C4-2B (cell line): ENCODE data around the gene NEB.
"Not testable (repeated sequence)": the region's sequence is repeated elsewhere in the genome, so short reads cannot be mapped to it uniquely, and the experiment has no call there.

Experiments used
- ZFX ChIP-seq: fragments of 450-650 bp; IDR thresholded peaks from 2 replicates; pipeline ENCODE4 v1.6.1; 2017
- TF ChIP-seq, protein P1 (sequence below): fragments of 450-650 bp; conservative IDR thresholded peaks from 2 replicates; pipeline ENCODE4 v1.5.1; 2017; ENCODE audit warnings: mild to moderate bottlenecking

DNA sequence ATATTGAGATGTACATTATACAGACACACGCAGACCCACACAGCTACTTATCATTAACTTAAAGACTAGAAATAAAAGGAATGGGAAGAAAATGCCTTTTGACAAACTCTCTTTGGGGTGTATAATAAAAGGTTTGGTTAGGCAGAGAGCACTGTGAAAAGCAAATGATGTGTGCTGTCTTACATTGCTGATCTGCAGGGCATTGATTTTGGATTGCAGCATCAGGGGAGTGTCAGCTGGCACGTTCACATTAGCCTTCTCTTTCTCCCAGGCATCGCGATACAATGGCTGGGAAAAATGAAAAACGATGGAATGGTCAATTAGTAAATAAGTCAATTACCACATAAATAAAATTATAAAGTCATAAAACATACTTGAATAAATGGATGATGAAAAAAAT lies 153.0 kb downstream of the NEB start:
- TF ChIP-seq, protein P1, sequence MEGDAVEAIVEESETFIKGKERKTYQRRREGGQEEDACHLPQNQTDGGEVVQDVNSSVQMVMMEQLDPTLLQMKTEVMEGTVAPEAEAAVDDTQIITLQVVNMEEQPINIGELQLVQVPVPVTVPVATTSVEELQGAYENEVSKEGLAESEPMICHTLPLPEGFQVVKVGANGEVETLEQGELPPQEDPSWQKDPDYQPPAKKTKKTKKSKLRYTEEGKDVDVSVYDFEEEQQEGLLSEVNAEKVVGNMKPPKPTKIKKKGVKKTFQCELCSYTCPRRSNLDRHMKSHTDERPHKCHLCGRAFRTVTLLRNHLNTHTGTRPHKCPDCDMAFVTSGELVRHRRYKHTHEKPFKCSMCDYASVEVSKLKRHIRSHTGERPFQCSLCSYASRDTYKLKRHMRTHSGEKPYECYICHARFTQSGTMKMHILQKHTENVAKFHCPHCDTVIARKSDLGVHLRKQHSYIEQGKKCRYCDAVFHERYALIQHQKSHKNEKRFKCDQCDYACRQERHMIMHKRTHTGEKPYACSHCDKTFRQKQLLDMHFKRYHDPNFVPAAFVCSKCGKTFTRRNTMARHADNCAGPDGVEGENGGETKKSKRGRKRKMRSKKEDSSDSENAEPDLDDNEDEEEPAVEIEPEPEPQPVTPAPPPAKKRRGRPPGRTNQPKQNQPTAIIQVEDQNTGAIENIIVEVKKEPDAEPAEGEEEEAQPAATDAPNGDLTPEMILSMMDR = not testable (repeated sequence)
- TF ChIP-seq ZFX = not testable (repeated sequence)
